ENCODE data around the gene CDK14. TPM values are rescaled to one million over a fixed set of nuclear protein-coding genes. Genes with fewer than 3 reads are reported as not detected.

CDK14 gene
- total and polyA plus RNA-seq, 2 donors (not counting 1 experiment from before 2014, with no cell fraction given) = 23.6 to 41.1 TPM

DNA sequence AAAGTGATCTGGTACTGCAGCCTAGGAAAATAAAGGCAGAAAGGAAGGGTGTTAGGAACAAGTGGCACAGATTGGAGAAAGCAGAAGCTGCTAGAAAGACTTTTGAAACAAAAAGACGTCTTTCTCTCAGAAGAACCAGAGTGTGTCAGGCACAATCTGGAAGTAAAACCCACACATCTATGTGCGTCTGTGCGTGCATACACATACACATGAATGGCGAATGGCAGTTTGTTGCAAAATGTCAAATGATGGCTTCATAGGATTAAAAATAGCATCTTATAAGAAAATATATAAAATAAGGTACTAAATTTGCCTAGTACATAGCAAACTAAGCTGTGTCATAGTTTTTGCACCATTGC is 246.3 kb downstream of the CDK14 start:
- Histone ChIP-seq H3K4me3 (replicated peaks in 1 of 4; ENCODE audit: control extremely low read depth in 1 of 4, insufficient read depth in 1 of 4, low read depth in 3 of 4, low read length in 4 of 4) (no peak overlapping the region), H3K9ac (ENCODE audit: insufficient read depth, low read length) (no peak overlapping the region), H3K36me3 (ENCODE audit: control insufficient read depth, insufficient read depth, low read length) (no peaks in the 10 kb centered on the region), H3K27ac (ENCODE audit: insufficient read depth, low read length) (no peak overlapping the region), H3K4me2 (ENCODE audit: extremely low read depth, insufficient read depth, low read length) (no peak overlapping the region), H3K9me3 (ENCODE audit: control insufficient read depth, insufficient read depth, low read depth, low read length) (no peaks in the 10 kb centered on the region), H3K27me3 (ENCODE audit: control insufficient read depth, insufficient read depth, low read length) (no peaks in the 10 kb centered on the region), H3K4me1 (ENCODE audit: control insufficient read depth, extremely low read depth, insufficient read depth, low read length) (no peaks in the 10 kb centered on the region), H4K20me1 (ENCODE audit: control insufficient read depth, extremely low read depth, insufficient read depth, low read length) (no peaks in the 10 kb centered on the region), H2AFZ (ENCODE audit: low read length) (no peak overlapping the region), H3K79me2 (ENCODE audit: control insufficient read depth, insufficient read depth, low read length) (no peaks in the 10 kb centered on the region)
- no peak for DNase-seq (ENCODE audit: low read depth in 2 of 2)
- TF ChIP-seq, protein P1, sequence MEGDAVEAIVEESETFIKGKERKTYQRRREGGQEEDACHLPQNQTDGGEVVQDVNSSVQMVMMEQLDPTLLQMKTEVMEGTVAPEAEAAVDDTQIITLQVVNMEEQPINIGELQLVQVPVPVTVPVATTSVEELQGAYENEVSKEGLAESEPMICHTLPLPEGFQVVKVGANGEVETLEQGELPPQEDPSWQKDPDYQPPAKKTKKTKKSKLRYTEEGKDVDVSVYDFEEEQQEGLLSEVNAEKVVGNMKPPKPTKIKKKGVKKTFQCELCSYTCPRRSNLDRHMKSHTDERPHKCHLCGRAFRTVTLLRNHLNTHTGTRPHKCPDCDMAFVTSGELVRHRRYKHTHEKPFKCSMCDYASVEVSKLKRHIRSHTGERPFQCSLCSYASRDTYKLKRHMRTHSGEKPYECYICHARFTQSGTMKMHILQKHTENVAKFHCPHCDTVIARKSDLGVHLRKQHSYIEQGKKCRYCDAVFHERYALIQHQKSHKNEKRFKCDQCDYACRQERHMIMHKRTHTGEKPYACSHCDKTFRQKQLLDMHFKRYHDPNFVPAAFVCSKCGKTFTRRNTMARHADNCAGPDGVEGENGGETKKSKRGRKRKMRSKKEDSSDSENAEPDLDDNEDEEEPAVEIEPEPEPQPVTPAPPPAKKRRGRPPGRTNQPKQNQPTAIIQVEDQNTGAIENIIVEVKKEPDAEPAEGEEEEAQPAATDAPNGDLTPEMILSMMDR (conservative IDR thresholded peaks at IDR 0.05 in 1 of 2, IDR thresholded peaks at IDR 0.05 in 1 of 2; ENCODE audit: low read depth in 1 of 2, low read length in 2 of 2) = no peak
- no peak for TF ChIP-seq EZH2 (IDR thresholded peaks at IDR 0.05; ENCODE audit: low read length, missing control alignments)

DNA sequence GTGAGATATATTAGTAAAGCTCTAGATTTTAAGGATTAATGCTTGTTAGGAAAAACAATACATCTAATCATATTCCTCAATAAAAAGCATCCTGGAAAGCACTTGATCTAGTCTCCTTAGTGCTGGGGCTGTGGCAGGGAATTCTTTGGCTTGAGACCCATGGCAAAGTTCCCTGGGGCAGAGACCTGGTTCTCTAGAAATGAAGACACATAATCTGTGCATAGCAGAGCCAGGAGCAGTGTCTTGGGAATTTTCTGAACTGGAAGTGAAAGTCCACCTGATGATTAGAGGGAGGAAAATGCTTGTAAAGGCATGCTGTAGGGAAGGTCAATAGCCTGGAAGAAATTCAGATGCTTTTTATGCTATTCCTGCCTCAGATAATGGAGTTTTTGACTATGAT is 247.4 kb downstream of the CDK14 start:
- Histone ChIP-seq H3K4me1 (ENCODE audit: control insufficient read depth, extremely low read depth, insufficient read depth, low read length) (no peaks in the 10 kb centered on the region), H3K27me3 (ENCODE audit: control insufficient read depth, insufficient read depth, low read length) (no peaks in the 10 kb centered on the region), H3K4me3 (replicated peaks in 1 of 4; ENCODE audit: control extremely low read depth in 1 of 4, insufficient read depth in 1 of 4, low read depth in 3 of 4, low read length in 4 of 4) (no peak overlapping the region), H2AFZ (ENCODE audit: low read length) (no peak overlapping the region), H3K27ac (ENCODE audit: insufficient read depth, low read length) (no peak overlapping the region), H3K9me3 (ENCODE audit: control insufficient read depth, insufficient read depth, low read depth, low read length) (no peaks in the 10 kb centered on the region), H3K79me2 (ENCODE audit: control insufficient read depth, insufficient read depth, low read length) (no peaks in the 10 kb centered on the region), H3K9ac (ENCODE audit: insufficient read depth, low read length) (no peak overlapping the region), H3K4me2 (ENCODE audit: extremely low read depth, insufficient read depth, low read length) (no peak overlapping the region), H4K20me1 (ENCODE audit: control insufficient read depth, extremely low read depth, insufficient read depth, low read length) (no peaks in the 10 kb centered on the region), H3K36me3 (ENCODE audit: control insufficient read depth, insufficient read depth, low read length) (no peaks in the 10 kb centered on the region)
- no peak for DNase-seq (ENCODE audit: low read depth in 2 of 2)
- TF ChIP-seq, protein P1 (conservative IDR thresholded peaks at IDR 0.05 in 1 of 2, IDR thresholded peaks at IDR 0.05 in 1 of 2; ENCODE audit: low read depth in 1 of 2, low read length in 2 of 2) = no peak
- TF ChIP-seq EZH2 (IDR thresholded peaks at IDR 0.05; ENCODE audit: low read length, missing control alignments) = no peak

DNA sequence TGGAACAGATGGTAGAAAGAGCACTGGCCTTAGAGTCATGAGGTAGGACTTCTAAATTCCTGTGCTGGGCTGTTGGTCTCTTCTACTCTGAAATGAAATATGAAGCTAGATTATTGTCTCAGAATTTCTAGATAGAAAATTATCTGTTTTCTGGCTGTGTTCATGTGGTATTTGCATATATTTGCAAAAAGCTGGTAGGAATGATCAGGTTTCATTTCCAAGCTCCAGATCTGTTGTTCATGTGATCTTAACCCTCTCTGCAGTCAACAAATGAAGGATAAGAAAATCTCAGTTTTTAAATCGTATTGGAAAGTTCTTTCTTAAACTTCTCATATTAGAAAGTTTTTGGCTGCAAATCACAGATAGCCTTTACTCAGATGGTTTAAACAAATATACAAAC is 248.3 kb downstream of the CDK14 start:
- DNase-seq (ENCODE audit: low read depth in 2 of 2) = no peak
- no peak overlapping the region for H3K27ac ChIP-seq (ENCODE audit: insufficient read depth, low read length)
- no peaks in the 10 kb centered on the region for H3K9me3 ChIP-seq (ENCODE audit: control insufficient read depth, insufficient read depth, low read depth, low read length)

More for the DNA sequence above, 248.3 kb downstream of the CDK14 start:
- no peak for TF ChIP-seq EZH2 (IDR thresholded peaks at IDR 0.05; ENCODE audit: low read length, missing control alignments)
- TF ChIP-seq, protein P1 (conservative IDR thresholded peaks at IDR 0.05 in 1 of 2, IDR thresholded peaks at IDR 0.05 in 1 of 2; ENCODE audit: low read depth in 1 of 2, low read length in 2 of 2) = no peak
- Histone ChIP-seq H3K9ac (ENCODE audit: insufficient read depth, low read length) (no peak overlapping the region), H3K79me2 (ENCODE audit: control insufficient read depth, insufficient read depth, low read length) (no peaks in the 10 kb centered on the region), H3K4me1 (ENCODE audit: control insufficient read depth, extremely low read depth, insufficient read depth, low read length) (no peaks in the 10 kb centered on the region), H2AFZ (ENCODE audit: low read length) (no peak overlapping the region), H3K4me2 (ENCODE audit: extremely low read depth, insufficient read depth, low read length) (no peak overlapping the region), H3K4me3 (replicated peaks in 1 of 4; ENCODE audit: control extremely low read depth in 1 of 4, insufficient read depth in 1 of 4, low read depth in 3 of 4, low read length in 4 of 4) (no peak overlapping the region), H4K20me1 (ENCODE audit: control insufficient read depth, extremely low read depth, insufficient read depth, low read length) (no peaks in the 10 kb centered on the region), H3K36me3 (ENCODE audit: control insufficient read depth, insufficient read depth, low read length) (no peaks in the 10 kb centered on the region), H3K27me3 (ENCODE audit: control insufficient read depth, insufficient read depth, low read length) (no peaks in the 10 kb centered on the region)

Data from fibroblast of lung (primary cell).